Right atrium auricular region (tissue), 2 donors: ENCODE results near the gene PLAAT2. TPM values are rescaled to one million over a fixed set of nuclear protein-coding genes. Genes with fewer than 3 reads are reported as not detected.

Source experiments
- DNase-seq: peaks from one replicate; pipeline ENCODE4 v3.0.0-alpha.2; 2019; ENCODE audit warnings: low spot score
- H3K27ac ChIP-seq, 2 donors: fragments of 200-600 bp; sonication (generic); 1 replicate in 1 of 2; 2 replicates in 1 of 2; pipeline ENCODE4 v1.5.1; 2016 to 2019
- H3K27me3 ChIP-seq, 2 donors: fragments of 200-600 bp; sonication (generic); one replicate each; pipeline versions ENCODE4 v1.5.1 to v1.6.0; 2017 to 2019
- H3K36me3 ChIP-seq: fragments of 200-600 bp; sonication (generic); one replicate; pipeline ENCODE4 v1.5.1; 2016
- H3K4me1 ChIP-seq, 2 donors: fragments of 200-600 bp; sonication (generic); one replicate each; pipeline versions ENCODE4 v1.5.1 to v1.6.0; 2017 to 2019
- H3K4me3 ChIP-seq, 2 donors: fragments of 200-600 bp; sonication (generic); 1 replicate in 1 of 2; 2 replicates in 1 of 2; pipeline ENCODE4 v1.5.1; 2017 to 2019; ENCODE audit warnings: mild to moderate bottlenecking in 1 of 2, moderate library complexity in 1 of 2
- H3K9me3 ChIP-seq, 2 donors: fragments of 200-600 bp; sonication (generic); one replicate each; pipeline ENCODE4 v1.5.1; 2019
- total RNA-seq, 2 donors: library from RNA; depleted of rRNA; stranded (reverse); fragments of >200 nt; gene quantifications; one replicate each; pipeline ENCODE4 v1.1.0, GENCODE V29; 2016
- TF ChIP-seq, protein P1 (sequence below), 2 donors: fragments of 200-600 bp; sonication (generic); IDR thresholded peaks; one replicate each; pipeline ENCODE4 v1.5.1; 2019; ENCODE audit warnings: antibody characterized with exemption in 2 of 2

The PLAAT2 gene
- total RNA-seq, 2 donors from 2014 or later, result not detected

DNA sequence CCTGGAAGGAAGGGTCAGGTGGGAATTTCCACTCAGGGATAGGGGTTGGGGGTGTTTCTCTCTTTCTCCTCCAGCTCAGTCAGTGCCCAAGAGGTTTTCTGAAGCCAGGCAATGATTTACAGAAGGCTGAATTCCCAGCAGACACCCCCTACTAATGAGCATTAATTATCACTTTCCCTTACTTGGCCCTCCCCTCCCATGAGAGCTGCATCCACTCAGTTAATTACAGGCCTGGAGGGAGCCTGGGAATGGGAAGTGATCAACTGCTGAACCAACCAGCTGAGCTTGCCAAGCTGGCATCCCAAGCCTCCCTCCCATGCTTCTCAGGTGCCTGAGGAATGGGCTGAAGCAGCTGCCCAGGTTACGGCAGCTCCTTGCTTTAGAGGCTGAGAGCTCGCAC is 56.3 kb downstream of the PLAAT2 start:
- no peaks in the 10 kb centered on the region for H3K27me3 ChIP-seq
- TF ChIP-seq, protein P1, sequence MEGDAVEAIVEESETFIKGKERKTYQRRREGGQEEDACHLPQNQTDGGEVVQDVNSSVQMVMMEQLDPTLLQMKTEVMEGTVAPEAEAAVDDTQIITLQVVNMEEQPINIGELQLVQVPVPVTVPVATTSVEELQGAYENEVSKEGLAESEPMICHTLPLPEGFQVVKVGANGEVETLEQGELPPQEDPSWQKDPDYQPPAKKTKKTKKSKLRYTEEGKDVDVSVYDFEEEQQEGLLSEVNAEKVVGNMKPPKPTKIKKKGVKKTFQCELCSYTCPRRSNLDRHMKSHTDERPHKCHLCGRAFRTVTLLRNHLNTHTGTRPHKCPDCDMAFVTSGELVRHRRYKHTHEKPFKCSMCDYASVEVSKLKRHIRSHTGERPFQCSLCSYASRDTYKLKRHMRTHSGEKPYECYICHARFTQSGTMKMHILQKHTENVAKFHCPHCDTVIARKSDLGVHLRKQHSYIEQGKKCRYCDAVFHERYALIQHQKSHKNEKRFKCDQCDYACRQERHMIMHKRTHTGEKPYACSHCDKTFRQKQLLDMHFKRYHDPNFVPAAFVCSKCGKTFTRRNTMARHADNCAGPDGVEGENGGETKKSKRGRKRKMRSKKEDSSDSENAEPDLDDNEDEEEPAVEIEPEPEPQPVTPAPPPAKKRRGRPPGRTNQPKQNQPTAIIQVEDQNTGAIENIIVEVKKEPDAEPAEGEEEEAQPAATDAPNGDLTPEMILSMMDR (IDR thresholded peaks at IDR 0.05), result no peak
- no peak overlapping the region for H3K4me3 ChIP-seq
- H3K36me3 ChIP-seq, result no peaks in the 10 kb centered on the region
- no peak for DNase-seq
- peaks cover 0 to 27% of the 10 kb centered on the region in 2 donors for H3K4me1 ChIP-seq
- H3K9me3 ChIP-seq, result no peaks in the 10 kb centered on the region
- H3K27ac ChIP-seq, result no peak overlapping the region

DNA sequence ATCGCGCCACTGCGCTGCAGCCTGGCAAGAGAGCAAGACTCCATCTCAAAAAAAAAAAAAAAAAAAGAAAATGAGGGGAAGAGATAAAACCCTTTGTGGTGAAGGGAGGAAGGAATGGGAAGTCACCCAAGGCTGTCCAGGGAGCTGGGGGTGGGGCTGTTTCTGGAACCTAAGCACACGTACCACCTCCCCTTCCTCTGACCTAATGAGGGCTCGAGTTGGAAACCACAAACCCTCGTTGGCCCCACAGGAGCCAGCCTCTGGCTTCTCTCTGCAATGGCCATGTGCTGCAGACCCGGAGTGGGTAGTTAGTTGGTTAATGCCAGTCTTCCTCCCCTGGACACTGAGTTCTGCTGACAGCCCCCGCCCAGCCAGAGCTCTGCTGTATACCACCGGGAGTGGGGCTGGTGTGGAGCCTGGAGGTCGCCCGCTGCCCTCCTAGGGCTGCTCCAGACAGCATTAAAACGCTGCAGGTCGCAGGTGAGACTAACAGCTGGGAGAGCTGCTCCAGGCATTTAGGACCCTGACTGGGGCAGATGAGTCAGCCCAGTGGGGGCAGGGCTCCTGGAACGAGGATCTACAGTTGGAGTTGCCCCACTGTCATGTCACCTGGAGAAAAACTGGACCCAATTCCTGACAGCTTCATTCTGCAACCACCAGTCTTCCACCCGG is 57.2 kb downstream of the PLAAT2 start, which contains the start of gene LGALS12:
Gene LGALS12, plus strand, starts transcription at position 228 of the 672 bp plus-strand sequence. Its CDS starts 375 bp downstream, at position 603.
- TF ChIP-seq, protein P1 (IDR thresholded peaks at IDR 0.05), result no peak
- DNase-seq, result no peak
- Histone ChIP-seq H3K4me3 (no peak within 1 kb of the TSS), H3K9me3 (no peaks in the 10 kb centered on the region), H3K4me1 (peaks cover 0 to 24% of the 10 kb centered on the region in 2 donors), H3K27ac (no peak within 1 kb of the TSS), H3K36me3 (no peaks in the 10 kb centered on the region), H3K27me3 (no peaks in the 10 kb centered on the region)

DNA sequence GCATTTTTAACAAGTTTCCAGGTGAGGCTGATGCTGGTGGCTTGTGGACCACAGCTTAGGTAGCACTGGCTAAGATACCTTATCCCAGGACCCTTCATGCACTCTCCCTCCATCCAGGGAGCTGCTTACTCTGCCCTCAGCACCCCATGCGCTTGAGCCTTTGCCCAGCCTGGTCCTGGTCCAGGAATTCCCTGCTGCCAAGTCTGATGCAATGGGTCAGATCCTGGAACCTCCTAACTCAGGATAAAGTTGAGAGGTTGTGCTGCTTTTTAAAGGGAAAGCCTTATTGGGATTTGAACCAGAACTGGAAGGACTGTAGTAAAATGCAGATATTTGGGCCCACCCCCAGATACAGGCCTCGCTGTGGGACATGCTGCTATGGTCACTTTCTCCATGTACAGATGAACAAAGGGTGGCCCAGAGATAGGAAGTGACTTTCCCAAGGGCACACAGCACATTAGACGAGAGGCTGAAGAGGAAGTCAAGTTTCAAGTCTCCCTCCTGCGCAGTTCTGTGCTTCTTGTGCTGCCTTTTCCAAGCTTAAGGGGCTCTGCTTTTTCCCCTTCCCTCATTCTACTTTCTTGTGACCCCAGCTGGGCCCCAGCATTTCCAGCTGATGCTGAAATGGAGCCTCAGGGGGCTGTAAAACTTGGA is 58.1 kb downstream of the PLAAT2 start:
- Histone ChIP-seq H3K9me3 (peaks cover 0 to 5% of the 10 kb centered on the region in 2 donors), H3K36me3 (no peaks in the 10 kb centered on the region), H3K4me1 (peaks cover 0 to 15% of the 10 kb centered on the region in 2 donors), H3K4me3 (no peak overlapping the region), H3K27me3 (no peaks in the 10 kb centered on the region), H3K27ac (no peak overlapping the region)
- DNase-seq, result no peak
- TF ChIP-seq, protein P1 (IDR thresholded peaks at IDR 0.05), result no peak

DNA sequence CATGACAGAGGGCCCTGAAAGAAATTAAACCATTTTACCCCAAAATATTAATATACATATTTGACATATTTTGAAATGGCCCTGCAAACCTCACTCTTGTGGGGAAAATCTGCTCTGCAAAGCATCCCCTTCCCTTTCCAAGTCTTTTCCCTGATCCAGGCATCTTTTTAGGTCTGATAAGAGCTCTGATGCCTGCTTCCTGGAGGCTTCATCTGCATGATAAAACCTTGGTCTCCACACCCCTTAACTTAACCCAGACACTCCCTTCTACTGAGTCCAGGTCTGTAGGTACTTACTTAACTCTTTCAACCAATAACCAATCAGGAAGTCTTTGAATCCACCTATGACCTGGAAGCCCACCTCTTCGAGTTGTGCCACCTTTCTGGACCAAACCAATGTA is 59.1 kb downstream of the PLAAT2 start:
- Histone ChIP-seq H3K4me3 (no peak overlapping the region), H3K27ac (no peak overlapping the region), H3K4me1 (peaks cover 0 to 11% of the 10 kb centered on the region in 2 donors)

DNA sequence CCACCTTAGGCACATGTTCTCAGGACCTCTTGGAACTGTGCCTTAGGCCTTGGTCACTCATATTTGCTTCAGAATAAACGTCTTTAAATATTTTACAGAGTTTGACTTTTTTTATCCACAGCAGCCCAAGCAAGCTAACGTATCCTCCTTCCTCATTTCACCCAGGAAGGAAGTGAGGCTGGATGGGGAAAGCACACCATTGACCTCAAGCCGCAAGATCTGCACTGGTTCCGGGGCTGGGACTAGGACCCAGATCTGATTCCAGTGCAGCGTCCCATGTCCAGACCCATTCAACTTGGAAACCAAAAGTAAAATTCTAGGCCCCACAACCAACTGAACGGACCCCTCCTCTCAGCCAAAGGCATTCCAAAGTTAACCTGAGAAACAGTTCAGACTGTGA is 59.7 kb downstream of the PLAAT2 start:
- TF ChIP-seq, protein P1 (IDR thresholded peaks at IDR 0.05), result no peak
- Histone ChIP-seq H3K4me1 (peaks cover 0 to 11% of the 10 kb centered on the region in 2 donors), H3K4me3 (no peak overlapping the region), H3K27me3 (no peaks in the 10 kb centered on the region), H3K9me3 (peaks cover 0 to 6% of the 10 kb centered on the region in 2 donors), H3K27ac (no peak overlapping the region), H3K36me3 (no peaks in the 10 kb centered on the region)
- DNase-seq, result no peak

More for the DNA sequence above, 59.1 kb downstream of the PLAAT2 start:
- DNase-seq, result no peak
- TF ChIP-seq, protein P1 (IDR thresholded peaks at IDR 0.05), result no peak
- Histone ChIP-seq H3K9me3 (peaks cover 0 to 6% of the 10 kb centered on the region in 2 donors), H3K36me3 (no peaks in the 10 kb centered on the region), H3K27me3 (no peaks in the 10 kb centered on the region)

Other genes with a start within 250 kb of the PLAAT2 start
- not detected for gene SLC22A9, start 193.6 kb downstream of the PLAAT2 start, total RNA-seq
- gene PLAAT5, start 72.2 kb downstream of the PLAAT2 start, total RNA-seq, result 1 to 10 TPM; 4.0 to 5.3 TPM
- 1 to 10 TPM in 1 of 2 donors, not detected in 1; 2.9 TPM for gene LGALS12, start 57.3 kb downstream of the PLAAT2 start, total RNA-seq
- gene PLAAT4, start 26.6 kb downstream of the PLAAT2 start, total RNA-seq, result 10 to 100 TPM; 11.3 to 18.2 TPM
- 100 to 1,000 TPM; 111 TPM for gene PLAAT3, start 51.1 kb upstream of the PLAAT2 start, total RNA-seq
- gene ATL3, start 108.0 kb upstream of the PLAAT2 start, total RNA-seq, result 10 to 100 TPM; 17.9 to 33.5 TPM
- gene RTN3, start 118.1 kb upstream of the PLAAT2 start, total RNA-seq, result 10 to 100 TPM; 64.4 to 96.3 TPM
- gene ZFTA, start 205.4 kb upstream of the PLAAT2 start, total RNA-seq, result 10 to 100 TPM; 12.2 to 18.5 TPM